Upper lobe of left lung (tissue), 6 donors: ENCODE results near the gene SLC39A8. TPM values are rescaled to one million over a fixed set of nuclear protein-coding genes. Genes with fewer than 3 reads are reported as not detected.
A peak's percentile ranks its signal among the peaks of the same experiment; 100 is the strongest.

Source experiments
- ATAC-seq, 2 donors: fragments of 200-7000 bp; cut with Tn5 transposase; one replicate each; pipeline ENCODE4 v1.9.1; 2022; ENCODE audit warnings: mild to moderate bottlenecking in 2 of 2, moderate library complexity in 2 of 2; ENCODE audit not compliant: low FRiP score in 2 of 2
- DNase-seq, 2 donors: peaks; one replicate each; pipeline ENCODE4 v3.0.0-alpha.2; 2019 to 2020
- H3K27ac ChIP-seq, 4 donors: fragments of 200-600 bp; sonication (generic); one replicate each; pipeline ENCODE4 v1.5.1; 2016 to 2019
- H3K27me3 ChIP-seq, 4 donors: fragments of 200-600 bp; sonication (generic); one replicate each; pipeline ENCODE4 v1.5.1; 2017 to 2019
- H3K36me3 ChIP-seq, 4 donors: fragments of 200-600 bp; sonication (generic); one replicate each; pipeline ENCODE4 v1.5.1; 2016 to 2019
- H3K4me1 ChIP-seq, 4 donors: fragments of 200-600 bp; sonication (generic); one replicate each; pipeline ENCODE4 v1.5.1; 2018 to 2019
- H3K4me3 ChIP-seq, 4 donors: fragments of 200-600 bp; sonication (generic); one replicate each; pipeline ENCODE4 v1.5.1; 2017 to 2019; ENCODE audit warnings: mild to moderate bottlenecking in 2 of 4, moderate library complexity in 1 of 4
- H3K9me3 ChIP-seq, 4 donors: fragments of 200-600 bp; sonication (generic); one replicate each; pipeline ENCODE4 v1.5.1; 2018 to 2019
- CTCF ChIP-seq, 6 experiments: fragments of 450-650 bp in 4 of 6; fragments of 200-600 bp in 2 of 6; sonication (generic) in 2 of 6; IDR thresholded peaks; one replicate each; pipeline ENCODE4 v1.5.1; 2016 to 2019; ENCODE audit warnings: antibody characterized with exemption in 6 of 6
- EP300 ChIP-seq, 4 donors: sonication (generic); formaldehyde crosslinking; IDR thresholded peaks; one replicate each; pipeline ENCODE4 v1.5.1; 2017; ENCODE audit warnings: antibody characterized with exemption in 4 of 4, control low read depth in 2 of 4
- POLR2A ChIP-seq, 4 donors: fragments of 450-650 bp; IDR thresholded peaks; one replicate each; pipeline ENCODE4 v1.5.1; 2016 to 2017; ENCODE audit warnings: antibody characterized with exemption in 4 of 4, mild to moderate bottlenecking in 2 of 4
- POLR2AphosphoS5 ChIP-seq, 2 donors: sonication (generic); formaldehyde crosslinking; IDR thresholded peaks; one replicate each; pipeline ENCODE4 v1.5.1; 2017; ENCODE audit warnings: antibody characterized with exemption in 2 of 2
- WGBS, 2 donors: methylation state at CpG; one replicate each; pipeline ENCODE4 v1.1.5; 2017 to 2018; 5-methylcytosine and 5-hydroxymethylcytosine counted together
- total RNA-seq, 6 donors: library from RNA; depleted of rRNA in 4 of 6; stranded (reverse); fragments of >200 nt in 4 of 6; gene quantifications; one replicate each; pipeline versions ENCODE4 v1.1.0 to v1.2.1, GENCODE V29; 2016 to 2021
- donor health status: DM: no; HTN: no; CAD: no; lungs with moderate emphysema.
- donor health status: DM: no; HTN: yes; CAD: no; lungs with severe emphysema.

The SLC39A8 gene
- total RNA-seq, 6 donors from 2014 or later: 218 to 627 (median 317) TPM

GRCh38 chr4:102268355-102268754 lies 76.9 kb downstream of the SLC39A8 start:
- Histone ChIP-seq H3K27me3 (no peaks in the 10 kb centered on the region), H3K4me3 (no peak overlapping the region), H3K36me3 (peaks cover 0 to 20% (median 4%) of the 10 kb centered on the region in 4 donors), H3K27ac (no peak overlapping the region), H3K4me1 (peaks cover 0 to 2% (median 0%) of the 10 kb centered on the region in 4 donors), H3K9me3 (no peaks in the 10 kb centered on the region)
- ATAC-seq (no peak), DNase-seq (no peak)
- TF ChIP-seq EP300 (IDR thresholded peaks at IDR 0.05) (no peak), CTCF (IDR thresholded peaks at IDR 0.05) (no peak), POLR2AphosphoS5 (IDR thresholded peaks at IDR 0.05) (no peak), POLR2A (IDR thresholded peaks at IDR 0.05) (no peak)

GRCh38 chr4:102263024-102263787 lies 82.1 kb downstream of the SLC39A8 start:
- Histone ChIP-seq H3K4me1 (no peaks in the 10 kb centered on the region), H3K9me3 (no peaks in the 10 kb centered on the region), H3K36me3 (peaks cover 0 to 6% (median 4%) of the 10 kb centered on the region in 4 donors), H3K27ac (no peak overlapping the region), H3K4me3 (no peak overlapping the region), H3K27me3 (no peaks in the 10 kb centered on the region)
- peak in 1 of 2 donors; percentile 53 for ATAC-seq
- DNase-seq: no peak
- TF ChIP-seq POLR2AphosphoS5 (IDR thresholded peaks at IDR 0.05) (no peak), CTCF (IDR thresholded peaks at IDR 0.05) (peak in 3 of 6 experiments; percentile 26 to 48 (median 42)), POLR2A (IDR thresholded peaks at IDR 0.05) (no peak), EP300 (IDR thresholded peaks at IDR 0.05) (no peak)
- 53 to 57% methylated on average over 3 of the region's 3 CpGs for WGBS, 2 donors

- Histone ChIP-seq H3K27me3 (no peaks in the 10 kb centered on the region), H3K36me3 (no peaks in the 10 kb centered on the region), H3K4me3 (no peak overlapping the region), H3K4me1 (no peaks in the 10 kb centered on the region), H3K27ac (no peak overlapping the region), H3K9me3 (no peaks in the 10 kb centered on the region)
- ATAC-seq (no peak), DNase-seq (no peak)
- WGBS, 2 donors: 84 to 89% methylated on average over 1 of the region's 1 CpG
- no peak for TF ChIP-seq POLR2A (IDR thresholded peaks at IDR 0.05)
- TF ChIP-seq EP300 (IDR thresholded peaks at IDR 0.05): no peak
- no peak for TF ChIP-seq POLR2AphosphoS5 (IDR thresholded peaks at IDR 0.05)
- no peak for TF ChIP-seq CTCF (IDR thresholded peaks at IDR 0.05)
These were observed 85.6 kb downstream of the SLC39A8 start for GRCh38 chr4:102259702-102260101.

- 55 to 61% methylated on average over 3 of the region's 3 CpGs for WGBS, 2 donors
- no peaks in the 10 kb centered on the region for H3K9me3 ChIP-seq
- H3K27me3 ChIP-seq: no peaks in the 10 kb centered on the region
- no peak for ATAC-seq
- no peak overlapping the region for H3K4me3 ChIP-seq
- DNase-seq: no peak
- H3K4me1 ChIP-seq: no peaks in the 10 kb centered on the region
- H3K27ac ChIP-seq: no peak overlapping the region
- no peaks in the 10 kb centered on the region for H3K36me3 ChIP-seq
- TF ChIP-seq CTCF (IDR thresholded peaks at IDR 0.05): no peak
- no peak for TF ChIP-seq EP300 (IDR thresholded peaks at IDR 0.05)
- TF ChIP-seq POLR2A (IDR thresholded peaks at IDR 0.05): no peak
- TF ChIP-seq POLR2AphosphoS5 (IDR thresholded peaks at IDR 0.05): no peak
These were observed 86.2 kb downstream of the SLC39A8 start for GRCh38 chr4:102259081-102259480.

- ATAC-seq: no peak
- TF ChIP-seq CTCF (IDR thresholded peaks at IDR 0.05) (no peak), EP300 (IDR thresholded peaks at IDR 0.05) (no peak), POLR2A (IDR thresholded peaks at IDR 0.05) (no peak), POLR2AphosphoS5 (IDR thresholded peaks at IDR 0.05) (no peak)
- Histone ChIP-seq H3K27me3 (no peaks in the 10 kb centered on the region), H3K4me1 (no peaks in the 10 kb centered on the region), H3K4me3 (no peak overlapping the region), H3K9me3 (no peaks in the 10 kb centered on the region), H3K27ac (no peak overlapping the region), H3K36me3 (no peaks in the 10 kb centered on the region)
- no peak for DNase-seq
- WGBS, 2 donors: 68 to 72% methylated on average over 3 of the region's 3 CpGs
These were observed 89.0 kb downstream of the SLC39A8 start for GRCh38 chr4:102256321-102256720.
